Measurements from ENCODE around the gene MAD1L1. TPM values are rescaled to one million over a fixed set of nuclear protein-coding genes. Genes with fewer than 3 reads are reported as not detected.

The MAD1L1 gene
- polyA plus RNA-seq, 3 donors = 10.7 to 48.1 (median 18.4) TPM

DNA sequence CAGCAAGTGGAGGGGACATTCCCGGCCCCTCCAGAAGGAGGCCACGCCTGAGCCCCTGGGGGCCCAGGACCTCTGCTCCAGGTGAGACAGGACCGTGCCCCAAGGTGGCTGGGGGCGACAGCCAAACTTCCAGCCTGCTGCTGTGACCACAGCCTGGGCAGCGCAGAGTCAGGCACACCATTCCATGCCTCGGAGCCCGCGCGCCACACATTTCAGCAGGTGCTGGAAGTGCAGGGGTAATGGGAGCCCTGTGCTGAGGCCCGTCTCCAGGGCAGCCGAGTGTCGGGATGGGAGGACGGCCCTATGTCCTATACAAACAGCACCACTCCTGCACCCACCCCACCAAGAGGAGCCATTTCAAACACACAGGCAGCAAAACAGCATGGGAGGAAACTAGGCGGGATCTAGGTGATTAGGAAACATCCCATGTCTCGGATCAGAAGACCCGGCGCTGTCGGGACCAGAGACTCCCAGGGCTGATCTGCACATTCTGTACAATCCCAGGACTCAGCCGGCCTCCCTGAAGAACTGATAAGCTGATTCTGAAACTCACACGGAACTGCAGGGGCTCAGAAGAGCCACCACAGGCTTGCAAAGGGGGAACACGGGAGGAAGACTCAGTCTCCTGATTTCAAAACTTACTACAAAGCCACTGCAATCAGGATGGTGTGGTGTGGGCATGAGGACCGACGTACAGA lies 290.4 kb downstream of the MAD1L1 start:
- 78 to 89% (median 82%) methylated on average over 23 of the region's 23 CpGs for WGBS, 3 donors
- H3K27ac ChIP-seq (ENCODE audit: low read depth, low read length) = no peak overlapping the region

DNA sequence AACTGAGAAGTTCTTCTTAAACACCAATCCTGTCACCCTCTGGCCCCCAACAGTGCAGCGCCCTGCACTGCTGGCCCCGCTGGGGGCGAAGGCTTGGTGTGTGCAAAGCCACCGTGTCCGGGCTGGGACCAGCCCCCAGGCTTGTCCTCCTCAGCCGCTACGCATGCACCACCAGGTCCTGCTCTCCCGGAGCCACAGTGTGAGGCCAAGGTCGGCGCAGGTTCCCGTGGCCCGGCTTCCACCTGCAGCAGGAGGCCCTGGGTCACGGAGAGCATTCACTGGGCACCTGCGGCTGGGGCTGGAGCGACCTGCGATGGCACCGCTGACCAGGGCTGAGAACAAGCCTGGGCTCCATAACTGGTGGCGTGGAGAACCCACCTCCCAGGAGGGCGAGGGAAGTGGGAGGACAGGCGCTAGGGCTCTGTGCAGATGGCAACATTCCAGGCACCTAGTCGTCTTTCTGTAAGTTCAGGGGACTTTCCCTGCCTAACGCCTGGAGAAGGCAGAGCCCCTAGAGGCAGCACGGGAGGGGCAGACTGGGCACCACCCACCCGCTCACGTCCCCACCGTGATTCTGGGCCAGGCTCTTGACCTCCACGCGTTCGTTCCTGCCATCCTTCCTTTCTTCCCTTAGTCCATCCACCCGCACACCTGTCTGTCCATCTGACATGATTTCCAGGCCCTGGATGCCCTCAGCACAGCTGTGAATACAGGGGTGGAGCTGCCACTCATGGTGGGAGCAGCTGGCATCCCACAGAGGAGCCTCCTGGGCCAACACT lies 291.1 kb downstream of the MAD1L1 start:
- 77 to 85% (median 84%) methylated on average over 30 of the region's 30 CpGs for WGBS, 3 donors
- H3K27ac ChIP-seq (ENCODE audit: low read depth, low read length) = no peak overlapping the region

DNA sequence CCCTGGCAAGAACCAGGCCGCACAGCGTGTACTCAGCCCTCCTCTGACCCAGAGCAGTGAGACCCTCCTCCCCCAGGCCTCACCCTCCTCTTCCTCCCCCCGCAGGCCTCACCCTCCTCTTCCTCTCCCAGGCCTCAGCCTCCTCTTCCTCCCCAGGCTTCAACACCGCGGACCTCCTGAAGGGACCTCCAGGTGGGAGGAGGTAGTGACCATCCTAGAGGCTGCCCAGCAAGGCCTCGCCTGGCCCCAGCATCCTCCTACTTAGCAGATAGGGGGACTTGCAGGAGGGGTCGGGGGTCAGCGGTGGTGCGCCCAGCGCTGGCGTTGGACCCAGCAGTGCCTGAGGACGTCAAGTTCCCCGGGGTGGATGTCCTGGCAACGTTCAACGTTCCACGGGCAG lies 291.9 kb downstream of the MAD1L1 start:
- no peak overlapping the region for H3K27ac ChIP-seq (ENCODE audit: low read depth, low read length)
- WGBS, 3 donors = 69 to 82% (median 81%) methylated on average over 16 of the region's 16 CpGs

DNA sequence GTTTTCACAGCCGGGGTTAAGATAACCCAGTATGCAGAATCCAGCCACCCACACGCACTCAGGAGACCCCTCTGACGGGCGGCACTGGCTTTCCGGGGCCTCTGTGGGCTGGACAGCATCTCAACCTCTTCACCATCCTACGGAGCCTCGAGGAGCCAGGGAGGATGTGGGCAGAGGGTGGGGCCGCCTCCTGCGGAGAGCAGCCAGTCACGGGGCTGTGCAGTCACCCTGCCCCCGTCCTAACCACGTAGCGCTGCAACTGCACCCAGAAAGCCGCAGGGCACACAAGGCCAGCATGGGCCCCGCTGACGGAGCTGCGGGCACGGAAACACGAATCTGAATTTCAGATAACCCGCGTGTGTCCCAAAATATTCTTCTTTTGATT lies 292.4 kb downstream of the MAD1L1 start:
- no peak overlapping the region for H3K27ac ChIP-seq (ENCODE audit: low read depth, low read length)
- WGBS, 3 donors = 45 to 76% (median 51%) methylated on average over 21 of the region's 21 CpGs

DNA sequence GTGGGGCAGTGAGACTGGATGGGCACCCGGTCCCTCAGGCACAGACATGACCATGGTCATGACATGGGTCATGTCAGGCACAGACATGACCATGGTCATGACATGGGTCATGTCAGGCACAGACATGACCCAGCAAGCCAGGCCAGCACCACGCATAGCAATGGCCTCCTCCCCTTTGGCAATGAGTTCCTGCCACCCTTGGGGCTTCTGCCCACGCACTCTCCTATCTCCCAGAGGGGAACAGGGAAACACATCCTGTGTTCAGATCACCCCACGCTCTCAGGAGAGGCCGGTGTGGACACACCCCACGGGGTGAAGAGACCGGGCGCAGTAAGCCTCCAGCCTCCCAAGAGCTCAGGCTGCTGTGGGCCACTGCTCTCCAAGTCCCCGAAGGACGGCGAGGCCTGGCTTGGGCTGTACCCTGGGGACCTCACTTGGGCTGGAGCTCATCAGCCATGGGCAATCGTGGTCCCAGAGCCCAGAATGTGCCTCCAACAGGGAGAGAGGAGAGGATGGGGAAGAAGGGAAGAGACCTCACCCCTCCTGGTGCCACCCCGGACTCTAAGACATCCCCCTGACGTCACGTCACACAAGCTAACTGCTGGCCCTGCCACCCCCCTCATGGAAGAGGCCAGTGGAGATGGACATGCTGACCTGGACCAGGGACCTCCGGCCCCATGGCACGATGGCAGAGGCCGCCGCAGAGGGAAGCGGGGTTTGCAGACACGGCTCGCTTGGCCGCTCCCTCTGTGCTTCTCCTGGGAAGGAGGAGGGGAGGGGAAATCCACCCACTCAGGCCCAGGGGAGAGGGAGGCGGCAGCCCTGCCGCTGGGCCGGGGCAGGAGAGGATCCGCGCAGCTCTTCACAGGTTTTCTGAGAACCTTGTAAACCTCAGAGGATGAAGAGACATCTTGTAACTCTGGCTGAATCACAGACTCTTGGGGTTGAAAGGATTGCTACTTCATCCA lies 293.0 kb downstream of the MAD1L1 start:
- 58 to 81% (median 62%) methylated on average over 26 to 28 of the region's 28 CpGs for WGBS, 3 donors
- H3K27ac ChIP-seq (ENCODE audit: low read depth, low read length) = no peak overlapping the region

DNA sequence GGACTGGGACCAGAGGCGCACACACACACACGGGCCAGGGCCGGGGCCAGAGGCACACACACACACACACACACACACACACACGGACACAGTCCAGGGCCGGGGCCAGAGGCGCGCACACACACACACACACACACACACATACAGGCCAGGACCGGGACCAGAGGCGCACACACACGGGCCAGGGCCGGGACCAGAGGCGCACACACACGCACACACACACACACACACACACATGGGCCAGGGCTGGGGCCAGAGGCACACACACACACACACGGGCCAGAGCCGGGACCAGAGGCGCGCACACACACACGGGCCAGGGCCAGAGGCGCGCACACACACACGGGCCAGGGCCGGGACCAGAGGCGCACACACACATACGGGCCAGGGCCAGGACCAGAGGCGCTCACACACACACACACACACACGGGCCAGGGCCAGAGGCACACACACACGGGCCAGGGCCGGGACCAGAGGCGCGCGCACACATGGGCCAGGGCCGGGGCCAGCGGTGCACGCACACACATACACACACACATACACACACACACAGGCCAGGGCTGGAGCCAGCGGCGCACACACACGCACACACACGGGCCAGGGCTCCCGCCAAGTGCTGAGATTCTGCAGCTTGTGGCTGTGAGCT lies 293.8 kb downstream of the MAD1L1 start:
- 87 to 94% (median 89%) methylated on average over 32 to 39 of the region's 39 CpGs for WGBS, 3 donors
- no peak overlapping the region for H3K27ac ChIP-seq (ENCODE audit: low read depth, low read length)

DNA sequence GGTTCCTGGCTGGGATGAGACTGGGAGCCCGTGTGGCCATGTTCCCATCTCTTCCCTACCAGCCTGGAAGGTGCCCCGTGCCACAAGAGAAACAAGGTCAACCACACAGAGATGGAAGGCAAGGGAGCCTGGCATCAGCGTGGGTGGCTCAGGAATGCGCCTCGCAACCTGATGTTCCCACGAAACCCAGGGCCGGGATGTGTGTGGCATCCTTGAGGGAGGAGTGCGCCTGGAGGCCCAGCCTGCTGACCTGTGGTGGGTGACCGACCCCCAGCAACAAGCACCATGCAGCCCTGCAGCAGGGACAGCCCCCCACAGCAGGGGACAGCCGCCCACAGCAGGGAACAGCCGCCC lies 295.5 kb downstream of the MAD1L1 start:
- WGBS, 3 donors = 92 to 97% (median 96%) methylated on average over 10 to 11 of the region's 11 CpGs

DNA sequence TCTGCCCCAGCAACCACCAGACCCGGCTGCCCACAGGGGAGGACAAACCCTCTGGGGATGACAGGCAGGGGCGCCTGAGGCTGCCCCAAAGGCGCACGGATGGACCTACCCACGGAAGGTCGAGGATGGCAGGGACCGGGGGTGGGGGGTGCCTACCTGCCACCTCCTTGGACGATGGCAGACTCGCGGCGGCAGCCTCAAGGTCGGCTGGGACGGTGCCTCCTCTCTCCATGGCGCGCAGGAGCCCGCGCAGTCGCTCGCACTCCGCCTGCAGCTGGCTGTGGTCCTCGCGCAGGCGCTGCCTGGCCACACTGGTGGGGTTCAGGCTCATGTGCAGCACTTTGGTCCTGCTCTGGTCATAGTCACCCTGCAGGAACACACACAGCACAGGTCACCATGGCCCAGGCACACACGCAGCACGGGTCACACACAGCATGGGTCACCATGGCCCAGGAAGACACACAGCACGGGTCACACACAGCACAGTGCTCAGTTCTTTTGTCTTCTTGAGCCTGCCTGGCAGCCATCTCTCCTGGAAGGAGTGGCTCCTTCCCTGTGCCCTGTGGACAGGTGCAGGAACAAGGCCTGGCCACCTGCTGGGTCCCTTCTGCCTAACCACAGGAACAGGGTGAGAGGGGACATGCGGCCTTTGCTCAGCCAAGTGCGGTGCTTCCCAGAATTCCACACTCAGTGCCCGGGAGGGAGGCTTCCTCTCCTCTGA lies 296.1 kb downstream of the MAD1L1 start:
- 90 to 94% (median 90%) methylated on average over 29 of the region's 29 CpGs for WGBS, 3 donors
- H3K27ac ChIP-seq (ENCODE audit: low read depth, low read length) = no peak overlapping the region

More for the DNA sequence above, 295.5 kb downstream of the MAD1L1 start:
- no peak overlapping the region for H3K27ac ChIP-seq (ENCODE audit: low read depth, low read length)

DNA sequence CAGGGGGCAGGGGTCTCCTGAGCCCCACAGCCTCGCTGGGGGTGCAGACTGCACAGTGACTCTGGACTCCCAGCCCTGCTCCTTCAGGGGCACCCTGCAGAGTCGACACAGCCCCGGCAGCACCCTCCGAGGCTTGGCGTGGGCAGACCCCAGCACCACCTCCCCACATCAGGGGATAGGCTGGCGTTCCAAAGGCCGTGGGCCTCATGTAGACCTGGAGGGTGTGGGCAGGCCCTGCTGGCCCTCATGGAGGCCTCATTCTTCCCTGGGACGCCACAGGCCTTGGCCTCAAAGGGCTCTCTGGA lies 296.8 kb downstream of the MAD1L1 start:
- WGBS, 3 donors = 97 to 99% (median 98%) methylated on average over 7 to 8 of the region's 8 CpGs
- H3K27ac ChIP-seq (ENCODE audit: low read depth, low read length) = no peak overlapping the region

DNA sequence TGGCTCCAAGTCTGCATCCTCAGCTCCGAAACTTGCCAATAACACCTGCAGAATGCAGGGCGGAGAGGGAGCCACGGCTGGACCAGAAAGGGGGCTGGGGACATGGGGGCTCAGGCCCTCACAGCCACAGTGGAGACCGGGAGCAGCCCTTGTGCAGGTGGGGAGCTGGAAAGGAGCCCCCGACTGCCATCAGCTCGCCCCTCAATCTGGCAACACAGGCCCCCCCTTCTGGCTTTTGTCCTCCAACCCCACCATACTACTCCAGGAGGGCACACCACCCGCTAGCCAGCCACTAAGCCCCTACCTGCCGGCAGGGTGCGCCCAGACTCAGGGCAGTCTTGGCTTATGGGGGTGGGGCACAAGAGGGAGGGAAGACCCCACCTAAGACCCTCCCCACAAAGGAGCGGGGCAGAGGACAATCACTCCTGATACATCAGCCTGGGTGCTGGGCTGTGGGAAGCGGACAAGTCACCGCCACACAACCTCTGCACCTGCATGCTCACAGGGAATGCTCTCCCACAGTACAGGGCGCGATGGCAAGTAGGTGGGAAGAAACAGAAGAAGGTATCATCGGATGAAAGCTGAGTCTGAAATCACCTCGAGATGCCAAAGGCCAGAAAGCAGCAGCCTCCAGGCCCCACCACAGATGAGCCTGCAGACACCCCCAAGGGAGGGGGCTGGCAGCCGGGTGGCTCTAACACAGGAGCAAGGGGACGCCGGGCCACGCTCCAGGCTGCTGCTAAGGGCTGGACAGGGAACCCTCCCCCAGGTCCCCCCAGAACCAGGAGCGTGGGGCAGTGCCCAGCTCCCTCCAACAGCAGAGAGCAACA lies 297.4 kb downstream of the MAD1L1 start:
- WGBS, 3 donors = 95 to 97% (median 96%) methylated on average over 21 of the region's 21 CpGs
- H3K27ac ChIP-seq (ENCODE audit: low read depth, low read length) = no peak overlapping the region

DNA sequence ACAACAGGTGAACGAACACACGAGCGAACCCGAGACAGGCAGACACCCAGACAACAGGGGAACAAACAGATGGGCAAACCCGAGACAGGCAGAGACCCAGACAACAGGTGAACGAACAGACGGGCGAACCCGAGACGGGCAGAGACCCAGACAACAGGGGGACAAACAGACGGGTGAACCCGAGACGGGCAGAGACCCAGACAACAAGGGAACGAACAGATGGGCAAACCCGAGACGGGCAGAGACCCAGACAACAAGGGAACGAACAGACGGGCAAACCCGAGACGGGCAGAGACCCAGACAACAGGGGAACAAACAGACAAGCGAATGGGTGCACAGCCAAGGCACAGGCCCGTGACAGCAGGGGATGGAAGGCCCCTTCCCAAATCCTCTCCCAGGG lies 298.0 kb downstream of the MAD1L1 start:
- H3K27ac ChIP-seq (ENCODE audit: low read depth, low read length) = no peak overlapping the region
- 94 to 98% (median 97%) methylated on average over 22 of the region's 22 CpGs for WGBS, 3 donors

DNA sequence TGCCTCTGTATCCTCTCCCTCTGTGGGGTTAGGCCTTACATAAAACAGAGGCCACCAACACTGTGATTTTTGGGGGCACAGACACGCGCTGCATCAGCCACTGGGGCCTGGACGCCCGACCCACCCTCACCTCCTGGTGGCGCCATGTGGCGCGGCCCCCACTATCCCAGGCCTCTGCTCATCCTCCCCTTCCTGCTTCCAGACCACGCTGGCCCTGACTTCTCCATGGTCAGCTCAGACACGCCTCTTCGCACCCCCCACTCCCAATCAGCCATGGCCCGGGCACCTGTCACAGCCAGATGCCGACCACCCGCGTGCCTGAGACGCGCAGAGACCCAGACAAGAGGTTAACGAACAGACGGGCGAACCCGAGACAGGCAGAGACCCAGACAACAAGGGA lies 298.7 kb downstream of the MAD1L1 start:
- 88 to 98% (median 95%) methylated on average over 19 to 20 of the region's 20 CpGs for WGBS, 3 donors

DNA sequence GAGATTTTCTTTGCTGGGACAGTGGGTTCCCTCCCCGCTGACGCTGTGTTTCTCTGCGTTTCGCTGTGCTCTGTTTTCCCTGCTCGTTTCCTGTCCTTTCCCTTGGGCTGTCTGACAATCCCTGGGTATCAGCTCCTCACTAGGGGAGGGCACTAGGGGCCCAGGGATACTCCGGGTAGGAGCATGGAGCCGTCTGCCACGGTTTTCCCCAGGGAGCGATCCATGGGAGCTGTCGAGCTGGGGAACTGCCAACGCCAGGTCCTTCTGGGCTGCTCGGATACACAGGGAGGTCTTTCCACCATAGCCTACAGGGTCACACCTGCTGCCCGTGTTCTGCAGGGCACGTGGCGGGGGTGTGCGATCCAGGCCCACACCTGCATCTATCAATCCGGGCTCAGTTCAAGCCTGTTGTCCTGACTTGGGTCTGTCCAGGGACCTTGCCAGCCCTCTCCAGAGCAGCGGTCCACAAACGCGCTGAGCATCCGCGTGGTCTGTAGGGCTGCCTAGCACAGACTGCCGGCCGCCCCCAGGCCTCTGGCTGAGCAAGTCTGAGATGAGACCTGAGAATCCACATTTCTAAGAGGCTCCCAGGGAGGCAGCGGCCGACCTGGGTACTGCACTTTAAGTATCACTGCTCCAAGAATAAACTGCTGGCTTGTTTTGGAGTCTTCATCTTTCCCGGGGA lies 299.5 kb downstream of the MAD1L1 start:
- 84 to 88% (median 87%) methylated on average over 27 of the region's 27 CpGs for WGBS, 3 donors
- no peak overlapping the region for H3K27ac ChIP-seq (ENCODE audit: low read depth, low read length)

More for the DNA sequence above, 298.7 kb downstream of the MAD1L1 start:
- no peak overlapping the region for H3K27ac ChIP-seq (ENCODE audit: low read depth, low read length)

DNA sequence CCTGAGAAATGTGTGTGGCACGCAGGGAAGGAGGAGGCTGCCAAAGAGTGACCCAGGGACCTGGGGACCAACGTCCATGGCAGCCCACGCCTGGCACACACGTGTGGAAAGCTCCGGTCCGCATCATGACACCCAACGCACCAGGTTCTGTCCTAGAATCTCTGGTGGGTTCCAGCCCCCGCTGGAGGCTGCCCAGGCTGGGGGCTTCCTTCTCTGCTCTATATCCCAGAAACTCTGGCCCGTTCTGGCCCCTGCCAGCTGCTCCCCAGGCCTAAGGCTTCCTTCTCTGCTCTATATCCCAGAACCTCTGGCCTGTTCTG lies 300.8 kb downstream of the MAD1L1 start:
- H3K27ac ChIP-seq (ENCODE audit: low read depth, low read length) = no peak overlapping the region
- WGBS, 3 donors = 92 to 96% (median 93%) methylated on average over 9 of the region's 9 CpGs

DNA sequence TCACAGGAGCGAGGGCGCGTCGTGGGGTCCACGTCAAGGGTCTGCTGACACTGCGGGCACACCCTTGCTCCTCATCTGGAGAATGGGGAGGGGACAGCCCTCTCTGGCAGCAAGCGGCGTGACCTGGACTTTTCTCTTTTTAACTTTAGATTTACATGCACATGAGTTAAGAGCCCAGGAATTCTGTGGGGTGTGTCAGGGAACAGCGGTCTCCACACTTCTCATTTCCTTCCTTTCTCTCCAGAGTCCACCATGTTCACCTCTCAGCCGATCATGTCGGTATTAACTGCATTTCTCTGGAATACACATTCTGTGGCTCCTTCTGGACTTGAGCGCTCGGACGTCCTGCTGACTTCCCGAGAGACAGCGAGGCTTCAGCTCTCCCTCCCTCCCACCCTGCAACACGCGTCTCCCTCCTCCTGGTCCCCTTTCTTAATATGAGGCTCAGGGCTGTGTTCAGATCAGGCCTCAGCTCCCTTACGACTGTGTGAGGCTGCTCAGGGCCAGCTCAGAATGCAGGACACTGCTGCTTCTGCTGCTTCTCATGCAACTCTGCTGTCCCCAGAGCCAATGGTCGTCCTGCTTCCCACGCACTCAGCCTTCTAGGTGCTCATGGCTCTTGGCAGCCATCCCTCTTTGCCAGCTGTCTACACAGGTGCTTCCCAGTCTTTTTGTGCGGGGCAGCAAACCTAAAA lies 301.3 kb downstream of the MAD1L1 start:
- no peak overlapping the region for H3K27ac ChIP-seq (ENCODE audit: low read depth, low read length)
- WGBS, 3 donors = 71 to 87% (median 81%) methylated on average over 22 of the region's 22 CpGs

DNA sequence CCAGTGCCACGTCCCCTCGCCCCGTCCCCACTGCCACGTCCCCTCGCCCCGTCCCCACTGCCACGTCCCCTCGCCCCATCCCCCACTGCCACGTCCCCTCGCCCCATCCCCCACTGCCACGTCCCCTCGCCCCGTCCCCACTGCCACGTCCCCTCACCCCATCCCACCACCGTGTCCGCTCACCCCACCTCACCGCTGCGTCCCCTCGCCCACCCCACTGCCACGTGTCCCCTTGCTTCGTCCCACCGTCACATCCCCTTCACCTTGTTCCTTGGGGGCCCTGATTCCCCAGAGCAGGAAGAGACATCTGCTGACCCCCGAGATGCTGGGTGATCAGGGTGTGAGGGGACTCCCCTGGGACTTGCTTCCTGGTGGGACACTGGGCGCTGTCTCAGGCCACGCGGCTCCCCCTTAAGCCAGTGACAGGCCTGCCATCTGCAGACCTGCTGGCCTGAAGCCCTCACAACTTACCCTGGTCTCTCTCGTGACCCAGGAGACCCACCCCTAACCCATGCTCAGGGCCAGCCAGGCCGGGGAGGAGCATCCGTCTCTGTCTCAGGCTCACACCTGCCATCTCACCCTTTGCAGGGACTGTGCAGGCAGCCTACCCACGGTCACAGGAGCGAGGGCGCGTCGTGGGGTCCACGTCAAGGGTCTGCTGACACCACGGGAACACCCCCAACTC lies 302.2 kb downstream of the MAD1L1 start:
- H3K27ac ChIP-seq (ENCODE audit: low read depth, low read length) = no peak overlapping the region
- 88 to 94% (median 93%) methylated on average over 27 to 33 of the region's 36 CpGs for WGBS, 3 donors

Measured in adipose tissue (tissue), 3 donors.